Measurements from ENCODE around the gene MED6.

DNA sequence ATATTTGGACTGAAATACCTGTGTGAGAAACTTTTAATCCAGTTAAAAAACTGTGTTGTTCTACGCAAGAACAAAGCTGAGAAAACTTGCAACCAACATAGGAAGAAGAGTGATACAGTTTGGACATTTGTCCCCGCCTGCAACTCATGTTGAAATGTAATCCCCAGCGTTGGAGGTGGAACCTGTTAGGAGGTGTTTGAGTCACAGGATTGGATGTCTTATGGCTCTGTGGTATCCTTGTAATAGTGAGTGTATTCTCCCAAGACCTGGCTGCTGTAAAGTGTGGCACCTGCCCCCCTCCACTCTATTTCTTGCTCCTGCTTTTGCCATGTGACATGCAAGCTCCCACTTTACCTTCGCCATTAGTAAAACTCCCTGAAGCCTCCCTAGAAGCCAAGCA, 37.0 kb downstream of the MED6 start:
- TF ChIP-seq EP300 (IDR thresholded peaks at IDR 0.05) (no peak), POLR2A (IDR thresholded peaks at IDR 0.05) (no peak)
- TF ChIP-seq, protein P1, sequence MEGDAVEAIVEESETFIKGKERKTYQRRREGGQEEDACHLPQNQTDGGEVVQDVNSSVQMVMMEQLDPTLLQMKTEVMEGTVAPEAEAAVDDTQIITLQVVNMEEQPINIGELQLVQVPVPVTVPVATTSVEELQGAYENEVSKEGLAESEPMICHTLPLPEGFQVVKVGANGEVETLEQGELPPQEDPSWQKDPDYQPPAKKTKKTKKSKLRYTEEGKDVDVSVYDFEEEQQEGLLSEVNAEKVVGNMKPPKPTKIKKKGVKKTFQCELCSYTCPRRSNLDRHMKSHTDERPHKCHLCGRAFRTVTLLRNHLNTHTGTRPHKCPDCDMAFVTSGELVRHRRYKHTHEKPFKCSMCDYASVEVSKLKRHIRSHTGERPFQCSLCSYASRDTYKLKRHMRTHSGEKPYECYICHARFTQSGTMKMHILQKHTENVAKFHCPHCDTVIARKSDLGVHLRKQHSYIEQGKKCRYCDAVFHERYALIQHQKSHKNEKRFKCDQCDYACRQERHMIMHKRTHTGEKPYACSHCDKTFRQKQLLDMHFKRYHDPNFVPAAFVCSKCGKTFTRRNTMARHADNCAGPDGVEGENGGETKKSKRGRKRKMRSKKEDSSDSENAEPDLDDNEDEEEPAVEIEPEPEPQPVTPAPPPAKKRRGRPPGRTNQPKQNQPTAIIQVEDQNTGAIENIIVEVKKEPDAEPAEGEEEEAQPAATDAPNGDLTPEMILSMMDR (IDR thresholded peaks at IDR 0.05) = no peak

All from stomach (tissue), 4 donors.